ENCODE measurements around the gene CHCHD3. TPM values are rescaled to one million over a fixed set of nuclear protein-coding genes. Genes with fewer than 3 reads are reported as not detected.

Gene CHCHD3
- polyA plus RNA-seq, 1 donor (not counting 4 experiments of a cell fraction or from before 2014, with no cell fraction given), result 59.2 TPM

- DNase-seq (ENCODE audit: low read depth, low spot score) (no peak), FAIRE-seq (no peak)
- Histone ChIP-seq H3K36me3 (ENCODE audit: control insufficient read depth in 2 of 2, extremely low read depth in 1 of 2, insufficient read depth in 2 of 2, low read length in 2 of 2) (no peaks in the 10 kb centered on the region), H3K27me3 (ENCODE audit: control insufficient read depth, extremely low read depth, insufficient read depth, low read length) (no peaks in the 10 kb centered on the region), H3K9ac (ENCODE audit: control insufficient read depth, extremely low read depth, insufficient read depth, low read length) (no peak overlapping the region), H3K4me3 (ENCODE audit: control insufficient read depth in 2 of 3, extremely low read depth in 1 of 3, insufficient read depth in 2 of 3, low read depth in 1 of 3, low read length in 3 of 3) (no peak overlapping the region), H3K27ac (ENCODE audit: control insufficient read depth, insufficient read depth, low read length) (no peak overlapping the region), H3K9me1 (ENCODE audit: control insufficient read depth, extremely low read depth, insufficient read depth, low read length) (no peaks in the 10 kb centered on the region), H3K79me2 (ENCODE audit: control insufficient read depth, insufficient read depth, low read length) (no peaks in the 10 kb centered on the region), H2AFZ (ENCODE audit: control insufficient read depth, low read length) (no peak overlapping the region), H4K20me1 (ENCODE audit: control insufficient read depth, extremely low read depth, insufficient read depth, low read length) (no peaks in the 10 kb centered on the region), H3K9me3 (ENCODE audit: control insufficient read depth, low read depth, low read length) (no peaks in the 10 kb centered on the region), H3K4me2 (ENCODE audit: control insufficient read depth, extremely low read depth, insufficient read depth, low read depth, low read length) (no peak overlapping the region), H3K4me1 (ENCODE audit: control insufficient read depth, extremely low read depth, insufficient read depth, low read length) (no peaks in the 10 kb centered on the region)
- TF ChIP-seq CTCF (optimal IDR thresholded peaks at IDR 0.05 in 1 of 3, IDR thresholded peaks at IDR 0.05 in 1 of 3, conservative IDR thresholded peaks at IDR 0.05 in 1 of 3; ENCODE audit: extremely low read depth in 1 of 3, insufficient read depth in 2 of 3, low read length in 3 of 3), result no peak
- no peak for TF ChIP-seq EZH2 (IDR thresholded peaks at IDR 0.05; ENCODE audit: low read length)
- dilution Hi-C loops (cut with MboI; ENCODE audit: extremely low pct_ligation_motif_present, low sequenced_read_pairs), result no loop called here
These were observed 256.7 kb downstream of the CHCHD3 start for GRCh38 chr7:132825222-132825621.

- no peaks in the 10 kb centered on the region for H3K9me3 ChIP-seq (ENCODE audit: control insufficient read depth, low read depth, low read length)
- H3K27me3 ChIP-seq (ENCODE audit: control insufficient read depth, extremely low read depth, insufficient read depth, low read length), result no peaks in the 10 kb centered on the region
- no peaks in the 10 kb centered on the region for H3K4me1 ChIP-seq (ENCODE audit: control insufficient read depth, extremely low read depth, insufficient read depth, low read length)
- no peak overlapping the region for H3K27ac ChIP-seq (ENCODE audit: control insufficient read depth, insufficient read depth, low read length)
- FAIRE-seq, result no peak
- DNase-seq (ENCODE audit: low read depth, low spot score), result no peak
- no peak overlapping the region for H3K4me2 ChIP-seq (ENCODE audit: control insufficient read depth, extremely low read depth, insufficient read depth, low read depth, low read length)
- H3K9ac ChIP-seq (ENCODE audit: control insufficient read depth, extremely low read depth, insufficient read depth, low read length), result no peak overlapping the region
- no peak overlapping the region for H3K4me3 ChIP-seq (ENCODE audit: control insufficient read depth in 2 of 3, extremely low read depth in 1 of 3, insufficient read depth in 2 of 3, low read depth in 1 of 3, low read length in 3 of 3)
- H2AFZ ChIP-seq (ENCODE audit: control insufficient read depth, low read length), result no peak overlapping the region
- H3K9me1 ChIP-seq (ENCODE audit: control insufficient read depth, extremely low read depth, insufficient read depth, low read length), result no peaks in the 10 kb centered on the region
- no peaks in the 10 kb centered on the region for H4K20me1 ChIP-seq (ENCODE audit: control insufficient read depth, extremely low read depth, insufficient read depth, low read length)
- H3K79me2 ChIP-seq (ENCODE audit: control insufficient read depth, insufficient read depth, low read length), result no peaks in the 10 kb centered on the region
- H3K36me3 ChIP-seq (ENCODE audit: control insufficient read depth in 2 of 2, extremely low read depth in 1 of 2, insufficient read depth in 2 of 2, low read length in 2 of 2), result no peaks in the 10 kb centered on the region
- TF ChIP-seq CTCF (optimal IDR thresholded peaks at IDR 0.05 in 1 of 3, IDR thresholded peaks at IDR 0.05 in 1 of 3, conservative IDR thresholded peaks at IDR 0.05 in 1 of 3; ENCODE audit: extremely low read depth in 1 of 3, insufficient read depth in 2 of 3, low read length in 3 of 3) (no peak), EZH2 (IDR thresholded peaks at IDR 0.05; ENCODE audit: low read length) (no peak)
- dilution Hi-C loops (cut with MboI; ENCODE audit: extremely low pct_ligation_motif_present, low sequenced_read_pairs), result no loop called here
These were observed 262.2 kb downstream of the CHCHD3 start for GRCh38 chr7:132819648-132820047.
